Activated naive CD8-positive, alpha-beta T cell treated with anti-CD3 and anti-CD28 coated beads, Interleukin-2, amount 10 ng/mL, durations not matched to agents 7 days and 5 days (primary cell): ENCODE data around the gene GRM8. TPM values are rescaled to one million over a fixed set of nuclear protein-coding genes. Genes with fewer than 3 reads are reported as not detected.

Source experiments
- ATAC-seq: fragments of 150-1000 bp; cut with Tn5 transposase; one replicate; pipeline ENCODE4 v1.10.0; 2021; ENCODE audit warnings: low read depth, moderate library complexity
- POLR2A ChIA-PET: fragments of 350-600 bp; sonication (Branson Sonifier 250); formaldehyde crosslinking; loops from one replicate; lab custom pipeline; 2021; ENCODE audit warnings: antibody characterized with exemption; lab: Charles Lee
- DNase-seq: peaks from one replicate; pipeline ENCODE4 v3.0.0; 2021
- H3K27ac Mint-ChIP-seq: one replicate; pipeline ENCODE4 v1.8.0; 2022; ENCODE audit warnings: mild to moderate bottlenecking, mixed read lengths
- H3K27me3 Mint-ChIP-seq: one replicate; pipeline ENCODE4 v1.8.0; 2022; ENCODE audit warnings: mild to moderate bottlenecking, moderate library complexity, mixed read lengths
- H3K36me3 Mint-ChIP-seq: one replicate; pipeline ENCODE4 v1.8.0; 2021; ENCODE audit warnings: mild to moderate bottlenecking, mixed read lengths
- H3K4me1 Mint-ChIP-seq: one replicate; pipeline ENCODE4 v1.8.0; 2021; ENCODE audit warnings: mixed read lengths
- H3K4me3 Mint-ChIP-seq: one replicate; pipeline ENCODE4 v1.8.0; 2022; ENCODE audit warnings: mild to moderate bottlenecking, moderate library complexity, mixed read lengths
- H3K9me3 Mint-ChIP-seq: one replicate; pipeline ENCODE4 v1.8.0; 2021; ENCODE audit warnings: mixed read lengths
- total RNA-seq, 2 experiments: library from RNA; stranded (reverse); gene quantifications; one replicate each; pipeline ENCODE4 v1.2.3, GENCODE V29; 2021

The GRM8 gene
- total RNA-seq, 2 experiments from 2014 or later = not detected

DNA sequence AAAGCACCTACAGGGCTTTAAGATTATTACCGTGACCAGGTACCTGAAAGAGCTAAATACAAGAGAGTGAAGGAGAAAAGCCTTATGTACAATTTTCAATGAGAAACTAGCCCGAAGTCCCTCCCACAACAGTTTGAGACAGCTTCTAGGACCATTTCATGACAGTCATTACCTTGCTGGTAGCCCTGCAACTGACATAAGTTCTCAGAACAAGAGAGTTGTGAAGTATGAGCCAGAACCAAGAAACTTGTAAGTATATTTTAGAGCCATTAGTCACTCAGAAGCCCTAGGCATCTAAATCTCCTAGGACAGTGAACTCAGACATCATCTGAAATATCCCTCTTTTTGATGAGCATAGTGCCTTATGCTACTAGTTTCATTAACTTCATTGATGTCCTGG lies 792.1 kb downstream of the GRM8 start:
- no peak for DNase-seq

DNA sequence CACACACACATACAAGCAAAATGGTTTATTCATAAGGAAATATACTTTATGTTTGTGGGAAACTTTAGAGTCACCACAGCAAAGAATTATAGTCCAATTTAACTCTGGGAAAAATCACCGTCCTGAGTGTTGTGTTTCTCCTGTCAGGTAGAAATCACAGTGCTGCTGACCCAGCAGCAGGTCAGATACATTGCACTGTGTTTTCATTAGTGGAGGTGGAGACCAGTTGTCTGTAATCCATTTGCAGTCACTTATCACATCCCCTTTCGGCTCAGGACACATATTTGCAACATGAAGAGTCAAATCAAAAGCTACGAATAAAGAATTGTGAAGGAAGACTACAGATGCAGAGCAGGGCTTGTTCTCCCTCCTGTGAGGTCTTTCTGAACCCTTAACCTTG lies 799.6 kb downstream of the GRM8 start:
- Mint-ChIP-seq H3K9me3 (no peaks in the 10 kb centered on the region), H3K27ac (no peak overlapping the region), H3K4me1 (no peaks in the 10 kb centered on the region), H3K27me3 (no peaks in the 10 kb centered on the region), H3K4me3 (no peak overlapping the region), H3K36me3 (no peaks in the 10 kb centered on the region)
- DNase-seq = no peak
- no peak for ATAC-seq
- POLR2A ChIA-PET = no interaction called here

More for the DNA sequence above, 792.1 kb downstream of the GRM8 start:
- H3K27me3 Mint-ChIP-seq = no peaks in the 10 kb centered on the region
- H3K27ac Mint-ChIP-seq = no peak overlapping the region
- no peaks in the 10 kb centered on the region for H3K9me3 Mint-ChIP-seq
- H3K4me1 Mint-ChIP-seq = no peaks in the 10 kb centered on the region
- no peak overlapping the region for H3K4me3 Mint-ChIP-seq
- no peak for ATAC-seq
- POLR2A ChIA-PET = no interaction called here
- no peaks in the 10 kb centered on the region for H3K36me3 Mint-ChIP-seq

GRCh38 chr7:126450269-126450671 lies 802.5 kb downstream of the GRM8 start:
- DNase-seq = no peak
- Mint-ChIP-seq H3K4me3 (no peak overlapping the region), H3K36me3 (no peaks in the 10 kb centered on the region), H3K9me3 (no peaks in the 10 kb centered on the region), H3K27ac (no peak overlapping the region), H3K4me1 (no peaks in the 10 kb centered on the region), H3K27me3 (no peaks in the 10 kb centered on the region)
- POLR2A ChIA-PET = no interaction called here
- ATAC-seq = no peak

DNA sequence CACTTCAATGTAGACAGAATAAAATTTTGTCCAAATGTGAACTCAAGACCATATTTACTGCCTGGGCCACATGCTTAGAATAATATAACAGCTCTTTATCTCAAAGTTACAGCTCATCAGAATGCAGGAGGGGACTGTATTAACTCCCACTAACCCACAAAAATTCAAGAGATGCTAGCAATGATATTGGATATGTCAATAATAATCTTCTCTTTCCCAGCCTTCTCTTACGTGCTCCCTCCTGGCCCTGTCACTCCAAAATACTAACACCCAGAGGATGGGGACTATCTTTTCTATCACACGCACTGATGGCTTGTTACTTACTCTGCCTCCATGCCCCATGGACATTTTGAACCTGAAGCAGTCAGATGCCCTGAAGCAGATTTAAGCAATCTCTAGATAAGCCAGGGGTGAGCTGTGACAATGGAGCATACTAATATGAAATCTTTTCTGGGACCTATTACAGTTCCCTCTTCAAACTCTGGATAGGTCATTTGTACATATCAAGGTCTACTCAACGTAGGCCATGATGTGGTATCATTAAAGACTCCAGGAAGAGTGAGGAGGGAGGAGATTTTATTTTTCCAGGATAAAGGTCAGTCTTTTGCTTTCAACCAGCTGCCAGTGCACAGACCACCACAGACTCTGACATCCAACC lies 803.0 kb downstream of the GRM8 start:
- Mint-ChIP-seq H3K4me3 (no peak overlapping the region), H3K4me1 (no peaks in the 10 kb centered on the region), H3K27ac (no peak overlapping the region), H3K9me3 (no peaks in the 10 kb centered on the region), H3K27me3 (no peaks in the 10 kb centered on the region), H3K36me3 (no peaks in the 10 kb centered on the region)
- POLR2A ChIA-PET = no interaction called here
- DNase-seq (no peak), ATAC-seq (no peak)

GRCh38 chr7:126447984-126448383 lies 804.8 kb downstream of the GRM8 start:
- no peak overlapping the region for H3K27ac Mint-ChIP-seq
- DNase-seq (no peak), ATAC-seq (no peak)
- no peaks in the 10 kb centered on the region for H3K27me3 Mint-ChIP-seq
- no peaks in the 10 kb centered on the region for H3K36me3 Mint-ChIP-seq
- POLR2A ChIA-PET = no interaction called here
- H3K9me3 Mint-ChIP-seq = no peaks in the 10 kb centered on the region
- no peaks in the 10 kb centered on the region for H3K4me1 Mint-ChIP-seq
- no peak overlapping the region for H3K4me3 Mint-ChIP-seq

DNA sequence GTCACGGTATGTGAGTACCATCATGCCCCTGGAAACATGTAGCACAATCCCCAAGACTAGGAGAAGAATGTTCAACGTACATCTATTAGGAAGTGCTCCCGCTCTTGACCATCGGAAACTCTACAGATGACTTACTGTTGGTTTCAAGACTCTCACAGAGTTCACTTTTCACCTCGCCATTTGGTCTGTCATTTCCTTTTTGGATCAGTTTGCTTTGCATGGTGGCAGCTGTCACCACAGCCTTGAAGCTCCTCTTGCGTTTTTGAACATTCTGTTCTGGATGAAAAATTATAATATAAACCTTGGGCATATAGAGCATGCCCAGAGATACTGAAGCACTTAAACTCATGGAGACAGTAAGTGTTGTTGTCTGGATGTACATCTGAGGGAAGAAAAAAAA lies 806.8 kb downstream of the GRM8 start:
- Mint-ChIP-seq H3K27ac (no peak overlapping the region), H3K9me3 (no peaks in the 10 kb centered on the region), H3K4me1 (no peaks in the 10 kb centered on the region), H3K27me3 (no peaks in the 10 kb centered on the region), H3K36me3 (no peaks in the 10 kb centered on the region), H3K4me3 (no peak overlapping the region)
- no peak for DNase-seq
- no peak for ATAC-seq
- POLR2A ChIA-PET = no interaction called here

DNA sequence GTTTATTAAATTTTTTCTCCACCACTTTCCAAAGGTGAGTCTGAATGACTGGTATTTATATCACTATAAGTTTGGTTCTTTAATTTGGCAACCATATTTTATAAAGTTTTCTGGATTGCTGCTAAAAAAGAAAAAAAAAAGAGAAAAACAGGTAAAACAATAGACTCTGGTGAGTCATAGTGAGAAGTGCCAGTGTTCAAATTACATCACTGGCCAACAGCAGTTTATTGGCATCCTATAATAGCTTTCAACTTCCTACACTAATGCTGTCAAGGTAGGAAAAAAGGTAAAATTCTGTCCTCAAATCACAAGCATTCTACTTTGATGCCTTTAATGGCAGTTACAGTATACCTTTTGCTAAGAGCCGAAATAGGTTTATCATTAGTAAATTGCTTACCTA lies 808.8 kb downstream of the GRM8 start:
- Mint-ChIP-seq H3K36me3 (no peaks in the 10 kb centered on the region), H3K27me3 (no peaks in the 10 kb centered on the region), H3K4me3 (no peak overlapping the region), H3K9me3 (no peaks in the 10 kb centered on the region), H3K27ac (no peak overlapping the region), H3K4me1 (no peaks in the 10 kb centered on the region)
- POLR2A ChIA-PET = no interaction called here
- ATAC-seq (no peak), DNase-seq (no peak)

- H3K36me3 Mint-ChIP-seq = no peaks in the 10 kb centered on the region
- POLR2A ChIA-PET = no interaction called here
- DNase-seq (no peak), ATAC-seq (no peak)
- no peaks in the 10 kb centered on the region for H3K4me1 Mint-ChIP-seq
- no peak overlapping the region for H3K27ac Mint-ChIP-seq
- no peaks in the 10 kb centered on the region for H3K27me3 Mint-ChIP-seq
- H3K4me3 Mint-ChIP-seq = no peak overlapping the region
- H3K9me3 Mint-ChIP-seq = no peaks in the 10 kb centered on the region
These were observed 809.8 kb downstream of the GRM8 start for GRCh38 chr7:126442908-126443307.

DNA sequence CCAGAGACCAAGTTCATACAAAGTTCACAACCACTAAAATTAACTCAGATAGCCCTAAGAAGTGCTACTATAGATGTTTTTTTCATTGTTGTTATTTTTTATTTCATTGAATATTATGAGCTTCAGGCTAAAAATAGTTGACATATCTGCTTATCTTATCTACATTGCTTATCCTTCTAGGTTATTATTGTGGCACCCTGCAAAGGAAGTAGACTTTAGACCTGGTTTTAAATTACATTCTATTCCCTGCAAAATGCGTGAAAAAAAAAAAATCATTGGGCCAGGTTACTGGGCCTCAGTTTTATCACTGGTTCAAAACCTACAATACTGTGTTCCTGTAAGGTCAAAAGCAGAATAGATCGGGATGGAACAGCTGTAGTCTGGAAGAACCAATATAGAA lies 811.0 kb downstream of the GRM8 start:
- Mint-ChIP-seq H3K4me3 (no peak overlapping the region), H3K36me3 (no peaks in the 10 kb centered on the region), H3K4me1 (no peaks in the 10 kb centered on the region), H3K27me3 (no peaks in the 10 kb centered on the region), H3K9me3 (no peaks in the 10 kb centered on the region), H3K27ac (no peak overlapping the region)
- DNase-seq (no peak), ATAC-seq (no peak)
- POLR2A ChIA-PET = no interaction called here

GRCh38 chr7:126440542-126440941 lies 812.2 kb downstream of the GRM8 start:
- H3K27me3 Mint-ChIP-seq = no peaks in the 10 kb centered on the region
- H3K4me3 Mint-ChIP-seq = no peak overlapping the region
- no peaks in the 10 kb centered on the region for H3K4me1 Mint-ChIP-seq
- DNase-seq (no peak), ATAC-seq (no peak)
- H3K9me3 Mint-ChIP-seq = no peaks in the 10 kb centered on the region
- POLR2A ChIA-PET = no interaction called here
- H3K36me3 Mint-ChIP-seq = no peaks in the 10 kb centered on the region
- H3K27ac Mint-ChIP-seq = no peak overlapping the region

DNA sequence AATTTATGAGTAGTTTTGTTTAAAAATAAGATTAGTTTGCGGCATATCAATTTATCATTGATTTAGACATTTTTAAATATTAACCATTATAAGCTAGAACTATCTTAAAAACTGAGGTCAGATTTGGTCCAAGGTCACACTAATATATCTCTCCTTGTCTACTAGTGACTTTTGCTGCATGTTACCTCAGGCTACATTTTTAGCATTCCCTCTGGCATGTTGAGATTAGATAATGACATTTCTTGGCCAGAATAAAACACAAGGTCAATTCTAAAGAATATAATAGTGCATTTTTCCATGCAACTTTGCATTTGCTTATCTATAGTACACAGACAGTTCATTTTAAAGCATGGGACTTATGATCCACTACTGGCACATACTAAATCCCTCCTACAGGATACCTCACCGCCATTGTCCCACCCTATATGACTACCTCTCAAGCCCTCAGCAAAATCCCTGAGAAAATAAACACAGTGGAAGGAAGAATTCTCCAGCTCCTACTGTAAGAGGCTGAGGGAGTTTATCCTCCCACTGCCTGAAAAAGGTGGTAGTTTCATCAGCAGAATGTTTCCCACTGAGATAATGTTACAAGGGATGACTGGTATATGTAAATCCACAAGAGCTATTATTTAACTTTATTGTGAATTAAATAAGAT lies 816.4 kb downstream of the GRM8 start:
- H3K27me3 Mint-ChIP-seq = no peaks in the 10 kb centered on the region
- H3K36me3 Mint-ChIP-seq = no peaks in the 10 kb centered on the region
- peaks cover 2% of the 10 kb centered on the region for H3K9me3 Mint-ChIP-seq
- no peaks in the 10 kb centered on the region for H3K4me1 Mint-ChIP-seq
- H3K4me3 Mint-ChIP-seq = no peak overlapping the region
- DNase-seq (no peak), ATAC-seq (no peak)
- no peak overlapping the region for H3K27ac Mint-ChIP-seq
- POLR2A ChIA-PET = no interaction called here

GRCh38 chr7:126426652-126427051 lies 826.1 kb downstream of the GRM8 start:
- H3K4me1 Mint-ChIP-seq = no peaks in the 10 kb centered on the region
- H3K27ac Mint-ChIP-seq = no peak overlapping the region
- H3K36me3 Mint-ChIP-seq = no peaks in the 10 kb centered on the region
- DNase-seq (no peak), ATAC-seq (no peak)
- no peaks in the 10 kb centered on the region for H3K27me3 Mint-ChIP-seq
- H3K9me3 Mint-ChIP-seq = peaks cover 3% of the 10 kb centered on the region
- POLR2A ChIA-PET = no interaction called here
- no peak overlapping the region for H3K4me3 Mint-ChIP-seq

DNA sequence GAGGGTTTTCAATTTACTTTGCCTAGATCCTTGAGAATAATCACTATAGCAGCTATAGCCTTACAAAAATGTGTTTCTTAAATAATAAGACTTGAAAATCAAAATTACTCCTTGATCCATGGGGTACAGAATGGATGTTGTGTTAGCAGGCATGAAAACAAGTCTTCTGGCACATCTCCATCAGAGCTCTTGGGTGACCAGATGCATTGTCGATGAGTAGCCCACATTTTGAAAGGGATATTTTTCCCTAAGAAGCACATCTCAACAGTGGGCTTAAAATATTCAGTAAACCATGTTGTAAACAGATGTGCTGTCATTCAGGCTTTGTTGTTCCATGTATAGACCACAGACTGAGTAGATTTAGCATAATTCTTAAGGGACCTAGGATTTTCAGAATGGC lies 827.8 kb downstream of the GRM8 start:
- Mint-ChIP-seq H3K4me3 (no peak overlapping the region), H3K9me3 (peaks cover 3% of the 10 kb centered on the region), H3K36me3 (no peaks in the 10 kb centered on the region), H3K27ac (no peak overlapping the region), H3K27me3 (no peaks in the 10 kb centered on the region), H3K4me1 (no peaks in the 10 kb centered on the region)
- DNase-seq (no peak), ATAC-seq (no peak)
- POLR2A ChIA-PET = no interaction called here

DNA sequence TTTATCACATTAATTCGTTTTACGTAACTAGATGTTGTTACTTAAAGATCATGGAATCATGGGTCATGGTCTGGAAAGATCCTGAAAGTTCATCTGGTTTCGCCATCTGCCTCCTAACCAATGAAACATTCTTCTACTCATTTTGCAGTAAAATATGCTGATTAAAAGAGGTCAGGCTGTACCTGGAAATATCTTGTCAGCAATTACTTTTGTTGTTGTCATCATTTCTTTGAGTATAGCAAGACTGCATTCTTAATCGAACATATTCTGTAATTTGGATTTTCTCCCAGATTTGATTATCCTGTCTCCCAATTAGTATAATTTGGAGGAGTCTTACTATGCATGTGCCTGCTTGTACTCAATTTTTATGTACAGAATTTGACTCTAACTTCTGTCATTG lies 833.7 kb downstream of the GRM8 start:
- peaks cover 5% of the 10 kb centered on the region for H3K9me3 Mint-ChIP-seq
- no peak overlapping the region for H3K27ac Mint-ChIP-seq
- H3K27me3 Mint-ChIP-seq = no peaks in the 10 kb centered on the region
- POLR2A ChIA-PET = no interaction called here
- no peak overlapping the region for H3K4me3 Mint-ChIP-seq
- DNase-seq = no peak
- H3K36me3 Mint-ChIP-seq = no peaks in the 10 kb centered on the region
- ATAC-seq = no peak
- no peaks in the 10 kb centered on the region for H3K4me1 Mint-ChIP-seq
